ENCODE results near the gene OR3A3.

GRCh38 chr17:3433741-3434140 lies 22.6 kb downstream of the OR3A3 start, which contains the start of gene OR1E2:
- TF ChIP-seq EZH2phosphoT487 (IDR thresholded peaks at IDR 0.05; ENCODE audit: low read length) (no peak), CTCF (IDR thresholded peaks at IDR 0.05; ENCODE audit: low read length) (no peak), EZH2 (optimal IDR thresholded peaks at IDR 0.05; ENCODE audit: low read depth, low read length) (no peak)

Measured in MM.1S (cell line).